Urinary bladder (tissue), 4 donors: Measurements from ENCODE around the gene PLEKHA7. TPM values are rescaled to one million over a fixed set of nuclear protein-coding genes. Genes with fewer than 3 reads are reported as not detected.
"Not testable (repeated sequence)": the region's sequence is repeated elsewhere in the genome, so short reads cannot be mapped to it uniquely, and the experiment has no call there.

Experiments used
- DNase-seq: peaks from one replicate; pipeline ENCODE4 v3.0.0-alpha.2; 2015; ENCODE audit errors: extremely low spot score
- H3K27ac ChIP-seq: one replicate; pipeline ENCODE4 v1.5.1; 2013; ENCODE audit warnings: low read depth, mild to moderate bottlenecking, moderate library complexity
- H3K36me3 ChIP-seq: one replicate; pipeline ENCODE4 v1.6.1; 2013; ENCODE audit warnings: mild to moderate bottlenecking, moderate library complexity; ENCODE audit not compliant: insufficient read depth
- H3K4me1 ChIP-seq: one replicate; pipeline ENCODE4 v1.6.1; 2013; ENCODE audit warnings: mild to moderate bottlenecking, moderate library complexity; ENCODE audit not compliant: insufficient read depth
- H3K4me3 ChIP-seq: one replicate; pipeline ENCODE4 v1.5.1; 2013; ENCODE audit warnings: low read depth, low read length
- WGBS: extraction: QIAGEN DNeasy Blood & Tissue Kit; methylation state at CpG from one replicate; pipeline ENCODE4 v1.1.7; 2013; 5-methylcytosine and 5-hydroxymethylcytosine counted together
- polyA plus RNA-seq: library from polyadenylated mRNA; stranded (reverse); fragments of 200-250 nt; gene quantifications from one replicate; pipeline ENCODE4 v1.2.3, GENCODE V29; 2013
- total RNA-seq: library from RNA; depleted of rRNA; stranded (reverse); fragments of >200 nt; gene quantifications from one replicate; pipeline ENCODE4 v1.2.3, GENCODE V29; 2014
- donor health status: healthy with polysubstance abuse.
- donor health status: healthy.

Gene PLEKHA7
- total and polyA plus RNA-seq, 2 donors, result 8.1 to 8.3 TPM

- H3K4me1 ChIP-seq, result no peaks in the 10 kb centered on the region
- no peak for DNase-seq
- 48% methylated on average over 3 of the region's 3 CpGs for WGBS
- no peak overlapping the region for H3K4me3 ChIP-seq
- H3K27ac ChIP-seq, result no peak overlapping the region
- H3K36me3 ChIP-seq, result peaks cover 2% of the 10 kb centered on the region
Measured at GRCh38 chr11:16876837-16877236, 137.4 kb downstream of the PLEKHA7 start.

- Histone ChIP-seq H3K4me1 (no peaks in the 10 kb centered on the region), H3K36me3 (peaks cover 2% of the 10 kb centered on the region), H3K4me3 (no peak overlapping the region), H3K27ac (no peak overlapping the region)
- DNase-seq, result peak; percentile 73
- 79% methylated on average over 5 of the region's 5 CpGs for WGBS
Measured at GRCh38 chr11:16876053-16876752, 138.0 kb downstream of the PLEKHA7 start.

DNA sequence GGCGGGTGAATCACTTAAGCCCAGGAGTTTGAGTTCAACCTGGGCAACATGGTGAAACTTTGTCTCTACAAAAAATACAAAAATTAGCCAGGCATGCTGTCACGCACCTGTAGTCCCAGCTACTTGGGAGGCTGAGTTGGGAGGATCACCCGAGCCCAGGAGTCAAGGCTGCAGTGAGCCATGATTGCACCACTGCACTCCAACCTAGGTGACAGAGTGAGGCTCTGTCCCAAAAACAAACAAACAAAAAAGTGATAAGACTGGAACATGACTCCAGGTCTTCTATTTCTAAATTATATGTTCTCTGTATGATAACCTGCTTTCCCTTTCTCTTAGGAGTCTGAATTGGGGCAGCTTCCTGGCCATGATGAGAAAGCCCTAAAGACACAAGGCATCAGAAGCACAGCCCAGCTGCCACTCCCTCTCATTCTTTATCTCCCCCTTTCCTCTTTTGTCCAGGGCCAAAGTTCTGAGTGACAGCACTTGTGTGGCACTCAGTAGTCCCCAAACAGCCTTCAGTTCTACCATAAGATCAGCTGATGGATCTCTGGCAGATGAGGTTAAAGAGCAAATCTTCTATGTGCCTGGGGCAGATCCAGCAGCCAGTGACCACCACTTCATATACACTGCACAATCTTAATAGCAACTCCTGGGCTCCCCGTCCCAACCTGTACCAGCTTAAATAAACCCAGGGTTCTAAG is 139.8 kb downstream of the PLEKHA7 start:
- DNase-seq, result no peak
- no peaks in the 10 kb centered on the region for H3K36me3 ChIP-seq
- H3K4me3 ChIP-seq, result no peak overlapping the region
- H3K4me1 ChIP-seq, result no peaks in the 10 kb centered on the region
- 93% methylated on average over 4 of the region's 4 CpGs for WGBS
- no peak overlapping the region for H3K27ac ChIP-seq

GRCh38 chr11:16873289-16873688 is 140.9 kb downstream of the PLEKHA7 start:
- DNase-seq, result no peak
- WGBS, result 20% methylated on average over 2 of the region's 2 CpGs
- no peaks in the 10 kb centered on the region for H3K36me3 ChIP-seq
- H3K27ac ChIP-seq, result no peak overlapping the region
- no peaks in the 10 kb centered on the region for H3K4me1 ChIP-seq
- no peak overlapping the region for H3K4me3 ChIP-seq

GRCh38 chr11:16871368-16871767 is 142.8 kb downstream of the PLEKHA7 start:
- no peaks in the 10 kb centered on the region for H3K4me1 ChIP-seq
- 45% methylated on average over 5 of the region's 5 CpGs for WGBS
- H3K27ac ChIP-seq, result no peak overlapping the region
- H3K4me3 ChIP-seq, result no peak overlapping the region
- DNase-seq, result no peak
- H3K36me3 ChIP-seq, result no peaks in the 10 kb centered on the region

GRCh38 chr11:16867097-16867496 is 147.1 kb downstream of the PLEKHA7 start:
- H3K4me3 ChIP-seq, result no peak overlapping the region
- H3K36me3 ChIP-seq, result no peaks in the 10 kb centered on the region
- H3K27ac ChIP-seq, result no peak overlapping the region
- no peak for DNase-seq
- WGBS, result 64% methylated on average over 1 of the region's 1 CpG
- no peaks in the 10 kb centered on the region for H3K4me1 ChIP-seq

GRCh38 chr11:16864428-16864827 is 149.8 kb downstream of the PLEKHA7 start:
- 98% methylated on average over 1 of the region's 1 CpG for WGBS
- not testable (repeated sequence) for H3K27ac ChIP-seq, DNase-seq

GRCh38 chr11:16863389-16863788 is 150.8 kb downstream of the PLEKHA7 start:
- no peaks in the 10 kb centered on the region for H3K36me3 ChIP-seq
- WGBS, result 49% methylated on average over 10 of the region's 10 CpGs
- H3K27ac ChIP-seq, result no peak overlapping the region
- no peak overlapping the region for H3K4me3 ChIP-seq
- no peaks in the 10 kb centered on the region for H3K4me1 ChIP-seq
- no peak for DNase-seq

More at GRCh38 chr11:16864428-16864827, 149.8 kb downstream of the PLEKHA7 start:
- not testable (repeated sequence) for H3K4me1 ChIP-seq, H3K4me3 ChIP-seq, H3K36me3 ChIP-seq

GRCh38 chr11:16862726-16863125 is 151.5 kb downstream of the PLEKHA7 start:
- no peak overlapping the region for H3K27ac ChIP-seq
- no peaks in the 10 kb centered on the region for H3K36me3 ChIP-seq
- DNase-seq, result no peak
- WGBS, result 89% methylated on average over 3 of the region's 3 CpGs
- no peaks in the 10 kb centered on the region for H3K4me1 ChIP-seq
- no peak overlapping the region for H3K4me3 ChIP-seq

GRCh38 chr11:16861862-16862261 is 152.4 kb downstream of the PLEKHA7 start:
- 73% methylated on average over 3 of the region's 3 CpGs for WGBS
- no peak for DNase-seq
- H3K27ac ChIP-seq, result no peak overlapping the region

GRCh38 chr11:16860617-16861016 is 153.6 kb downstream of the PLEKHA7 start:
- Histone ChIP-seq H3K36me3 (no peaks in the 10 kb centered on the region), H3K4me3 (no peak overlapping the region), H3K4me1 (no peaks in the 10 kb centered on the region), H3K27ac (no peak overlapping the region)
- WGBS, result 50% methylated on average over 1 of the region's 1 CpG
- DNase-seq, result no peak

More at GRCh38 chr11:16861862-16862261, 152.4 kb downstream of the PLEKHA7 start:
- no peaks in the 10 kb centered on the region for H3K36me3 ChIP-seq
- H3K4me3 ChIP-seq, result no peak overlapping the region
- no peaks in the 10 kb centered on the region for H3K4me1 ChIP-seq

- H3K27ac ChIP-seq, result no peak overlapping the region
- no peaks in the 10 kb centered on the region for H3K4me1 ChIP-seq
- WGBS, result 86% methylated on average over 6 of the region's 6 CpGs
- no peak for DNase-seq
- no peaks in the 10 kb centered on the region for H3K36me3 ChIP-seq
- no peak overlapping the region for H3K4me3 ChIP-seq
Measured at GRCh38 chr11:16859651-16860050, 154.6 kb downstream of the PLEKHA7 start.

DNA sequence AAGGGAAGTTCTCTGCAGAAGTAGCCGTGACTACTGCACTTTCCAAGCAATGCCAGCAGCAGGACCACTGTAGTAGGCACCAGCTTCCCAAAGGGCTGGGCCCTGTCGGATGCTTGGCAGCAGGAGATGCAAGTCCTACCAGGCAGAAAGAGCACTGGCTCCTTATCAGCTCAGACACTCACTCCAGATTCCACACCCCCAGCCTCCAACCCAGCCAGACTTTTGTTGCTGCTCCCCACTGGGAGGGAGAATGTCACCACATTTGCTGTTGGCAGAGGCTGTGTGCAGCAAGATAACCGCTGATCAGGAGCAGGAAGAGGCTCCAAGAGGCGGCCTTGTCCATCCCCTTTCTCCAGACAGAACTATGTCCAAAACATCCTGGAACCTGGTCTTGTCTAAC is 157.0 kb downstream of the PLEKHA7 start:
- WGBS, result 71% methylated on average over 4 of the region's 4 CpGs

GRCh38 chr11:16856022-16856471 is 158.2 kb downstream of the PLEKHA7 start:
- WGBS, result 92% methylated on average over 3 of the region's 3 CpGs
- no peaks in the 10 kb centered on the region for H3K36me3 ChIP-seq
- no peak for DNase-seq

More for the DNA sequence above, 157.0 kb downstream of the PLEKHA7 start:
- H3K4me3 ChIP-seq, result no peak overlapping the region
- no peak overlapping the region for H3K27ac ChIP-seq
- H3K4me1 ChIP-seq, result no peaks in the 10 kb centered on the region
- no peak for DNase-seq
- H3K36me3 ChIP-seq, result no peaks in the 10 kb centered on the region

More at GRCh38 chr11:16856022-16856471, 158.2 kb downstream of the PLEKHA7 start:
- no peaks in the 10 kb centered on the region for H3K4me1 ChIP-seq
- no peak overlapping the region for H3K27ac ChIP-seq
- no peak overlapping the region for H3K4me3 ChIP-seq
